ENCODE measurements around the gene HIC2.

Gene HIC2

GRCh38 chr22:21443735-21444421 lies 26.7 kb downstream of the HIC2 start:
- peak in 1 of 2 donors; percentile 18 for DNase-seq (ENCODE audit: low spot score in 2 of 2)
- ATAC-seq = no peak
- Mint-ChIP-seq H3K27ac (no peak overlapping the region), H3K36me3 (peaks cover 6% of the 10 kb centered on the region), H3K9me3 (no peaks in the 10 kb centered on the region), H3K4me1 (no peaks in the 10 kb centered on the region), H3K4me3 (no peak overlapping the region)

GRCh38 chr22:21444701-21445436 lies 27.7 kb downstream of the HIC2 start:
- Mint-ChIP-seq H3K9me3 (no peaks in the 10 kb centered on the region), H3K27ac (no peak overlapping the region), H3K4me3 (no peak overlapping the region), H3K4me1 (no peaks in the 10 kb centered on the region), H3K36me3 (peaks cover 6% of the 10 kb centered on the region)
- ATAC-seq (no peak), DNase-seq (ENCODE audit: low spot score in 2 of 2) (peak in 1 of 2 donors; percentile 34)

GRCh38 chr22:21445437-21446127 lies 28.4 kb downstream of the HIC2 start:
- ATAC-seq (no peak), DNase-seq (ENCODE audit: low spot score in 2 of 2) (peak in 1 of 2 donors; percentile 39)
- Mint-ChIP-seq H3K27ac (no peak overlapping the region), H3K9me3 (no peaks in the 10 kb centered on the region), H3K36me3 (peaks cover 6% of the 10 kb centered on the region), H3K4me1 (no peaks in the 10 kb centered on the region), H3K4me3 (no peak overlapping the region)

- Mint-ChIP-seq H3K4me3 (no peak overlapping the region), H3K9me3 (no peaks in the 10 kb centered on the region), H3K36me3 (peaks cover 6% of the 10 kb centered on the region), H3K4me1 (no peaks in the 10 kb centered on the region), H3K27ac (no peak overlapping the region)
- ATAC-seq = no peak
- peak in 1 of 2 donors; percentile 43 for DNase-seq (ENCODE audit: low spot score in 2 of 2)
These were observed 29.1 kb downstream of the HIC2 start for GRCh38 chr22:21446128-21446826.

GRCh38 chr22:21446827-21447690 lies 29.9 kb downstream of the HIC2 start:
- H3K9me3 Mint-ChIP-seq = no peaks in the 10 kb centered on the region
- no peaks in the 10 kb centered on the region for H3K4me1 Mint-ChIP-seq
- DNase-seq (ENCODE audit: low spot score in 2 of 2) (peak in 1 of 2 donors; percentile 38), ATAC-seq (no peak)
- no peak overlapping the region for H3K27ac Mint-ChIP-seq
- H3K4me3 Mint-ChIP-seq = no peak overlapping the region
- peaks cover 6% of the 10 kb centered on the region for H3K36me3 Mint-ChIP-seq

GRCh38 chr22:21447694-21448402 lies 30.7 kb downstream of the HIC2 start:
- no peak overlapping the region for H3K4me3 Mint-ChIP-seq
- DNase-seq (ENCODE audit: low spot score in 2 of 2) (no peak), ATAC-seq (no peak)
- H3K9me3 Mint-ChIP-seq = no peaks in the 10 kb centered on the region
- no peaks in the 10 kb centered on the region for H3K4me1 Mint-ChIP-seq
- no peak overlapping the region for H3K27ac Mint-ChIP-seq
- H3K36me3 Mint-ChIP-seq = peaks cover 6% of the 10 kb centered on the region

- DNase-seq (ENCODE audit: low spot score in 2 of 2) (peak in 1 of 2 donors; percentile 37), ATAC-seq (no peak)
- H3K4me1 Mint-ChIP-seq = no peaks in the 10 kb centered on the region
- H3K9me3 Mint-ChIP-seq = no peaks in the 10 kb centered on the region
- peaks cover 6% of the 10 kb centered on the region for H3K36me3 Mint-ChIP-seq
- H3K4me3 Mint-ChIP-seq = no peak overlapping the region
- H3K27ac Mint-ChIP-seq = no peak overlapping the region
These were observed 31.7 kb downstream of the HIC2 start for GRCh38 chr22:21448627-21449416.

GRCh38 chr22:21449531-21450319 lies 32.6 kb downstream of the HIC2 start:
- ATAC-seq (no peak), DNase-seq (ENCODE audit: low spot score in 2 of 2) (peak in 1 of 2 donors; percentile 45)
- H3K27ac Mint-ChIP-seq = no peak overlapping the region
- no peak overlapping the region for H3K4me3 Mint-ChIP-seq
- H3K4me1 Mint-ChIP-seq = no peaks in the 10 kb centered on the region
- H3K36me3 Mint-ChIP-seq = peaks cover 6% of the 10 kb centered on the region
- no peaks in the 10 kb centered on the region for H3K9me3 Mint-ChIP-seq

- H3K27ac Mint-ChIP-seq = no peak overlapping the region
- H3K4me1 Mint-ChIP-seq = no peaks in the 10 kb centered on the region
- DNase-seq (ENCODE audit: low spot score in 2 of 2) (no peak), ATAC-seq (no peak)
- no peaks in the 10 kb centered on the region for H3K9me3 Mint-ChIP-seq
- H3K36me3 Mint-ChIP-seq = peaks cover 6% of the 10 kb centered on the region
- H3K4me3 Mint-ChIP-seq = no peak overlapping the region
These were observed 33.2 kb downstream of the HIC2 start for GRCh38 chr22:21450320-21450831.

GRCh38 chr22:21450858-21451353 lies 33.7 kb downstream of the HIC2 start:
- peaks cover under 1% of the 10 kb centered on the region for H3K36me3 Mint-ChIP-seq
- H3K27ac Mint-ChIP-seq = no peak overlapping the region
- no peak overlapping the region for H3K4me3 Mint-ChIP-seq
- no peaks in the 10 kb centered on the region for H3K4me1 Mint-ChIP-seq
- DNase-seq (ENCODE audit: low spot score in 2 of 2) = peak in 1 of 2 donors; percentile 28
- no peaks in the 10 kb centered on the region for H3K9me3 Mint-ChIP-seq
- ATAC-seq = no peak

- DNase-seq (ENCODE audit: low spot score in 2 of 2) = peak in 1 of 2 donors; percentile 37
- Mint-ChIP-seq H3K4me3 (no peak overlapping the region), H3K27ac (no peak overlapping the region), H3K9me3 (no peaks in the 10 kb centered on the region), H3K36me3 (no peaks in the 10 kb centered on the region), H3K4me1 (no peaks in the 10 kb centered on the region)
- no peak for ATAC-seq
These were observed 34.7 kb downstream of the HIC2 start for GRCh38 chr22:21451545-21452520.

Measured in stimulated activated effector memory CD8-positive, alpha-beta T cell treated with anti-CD3 and anti-CD28 coated beads, Interleukin-12 subunit alpha, Interleukin-12 subunit beta, amount 100 ng/mL, for 72 hours (primary cell).